ENCODE measurements around the gene RPE65.

- no peak for TF ChIP-seq POLR2A (IDR thresholded peaks at IDR 0.05)
- TF ChIP-seq CTCF (IDR thresholded peaks at IDR 0.05) = no peak
Measured at GRCh38 chr1:68421350-68421749, 28.4 kb downstream of the RPE65 start.
